Trophoblast cell (in vitro differentiated cells and primary cell): ENCODE data around the gene SIK3.

Experiments used
- DNase-seq, 2 donors: peaks; one replicate each; pipeline ENCODE4 v3.0.0-alpha.2; 2016
- H2AFZ ChIP-seq: 2 replicates; pipeline ENCODE4 v1.6.1; 2013; ENCODE audit warnings: low read length, moderate library complexity, mild to moderate bottlenecking; ENCODE audit not compliant: insufficient read depth, poor library complexity
- H2AK5ac ChIP-seq: 2 replicates; pipeline ENCODE4 v1.6.1; 2013; ENCODE audit warnings: mild to moderate bottlenecking, low read length
- H2BK120ac ChIP-seq: 2 replicates; pipeline ENCODE4 v1.6.1; 2013; ENCODE audit warnings: low read length, mild to moderate bottlenecking, moderate library complexity; ENCODE audit not compliant: insufficient read depth, poor library complexity
- H2BK12ac ChIP-seq: 2 replicates; pipeline ENCODE4 v1.6.1; 2013; ENCODE audit warnings: mild to moderate bottlenecking, low read length, moderate library complexity
- H2BK5ac ChIP-seq: 2 replicates; pipeline ENCODE4 v1.6.1; 2013; ENCODE audit warnings: low read length, low read depth, moderate library complexity, mild to moderate bottlenecking; ENCODE audit not compliant: poor library complexity
- H3K14ac ChIP-seq: 2 replicates; pipeline ENCODE4 v1.6.1; 2013; ENCODE audit warnings: mild to moderate bottlenecking, low read length
- H3K18ac ChIP-seq: 2 replicates; pipeline ENCODE4 v1.6.1; 2013; ENCODE audit warnings: mild to moderate bottlenecking, low read length
- H3K23ac ChIP-seq: 2 replicates; pipeline ENCODE4 v1.6.1; 2013; ENCODE audit warnings: low read length
- H3K27ac ChIP-seq: 2 replicates; pipeline ENCODE4 v1.5.1; 2013; ENCODE audit warnings: low read depth, mild to moderate bottlenecking, inconsistent platforms, low read length, moderate library complexity
- H3K27me3 ChIP-seq: 2 replicates; pipeline ENCODE4 v1.6.1; 2013; ENCODE audit warnings: inconsistent platforms, mild to moderate bottlenecking, low read length, moderate library complexity; ENCODE audit not compliant: insufficient read depth
- H3K36me3 ChIP-seq, 2 experiments: 1 replicate in 1 of 2; 2 replicates in 1 of 2; pipeline ENCODE4 v1.6.1; 2013; ENCODE audit warnings: low read length in 2 of 2, mild to moderate bottlenecking in 2 of 2, moderate library complexity in 1 of 2; ENCODE audit not compliant: insufficient read depth in 2 of 2, control insufficient read depth in 1 of 2
- H3K4ac ChIP-seq: 2 replicates; pipeline ENCODE4 v1.6.1; 2013; ENCODE audit warnings: low read depth, mild to moderate bottlenecking, low read length, moderate library complexity
- H3K4me1 ChIP-seq, 2 experiments: 1 replicate in 1 of 2; 2 replicates in 1 of 2; pipeline ENCODE4 v1.6.1; 2013; ENCODE audit warnings: low read length in 2 of 2, mild to moderate bottlenecking in 2 of 2, moderate library complexity in 1 of 2; ENCODE audit not compliant: insufficient read depth in 2 of 2, control insufficient read depth in 1 of 2
- H3K4me2 ChIP-seq: 2 replicates; pipeline ENCODE4 v1.6.1; 2013; ENCODE audit warnings: inconsistent platforms, mild to moderate bottlenecking, low read length, moderate library complexity
- H3K4me3 ChIP-seq: 2 replicates; pipeline ENCODE4 v1.5.1; 2013; ENCODE audit warnings: mild to moderate bottlenecking, low read depth, low read length, inconsistent platforms
- H3K79me1 ChIP-seq: one replicate; pipeline ENCODE4 v1.6.1; 2013; ENCODE audit warnings: low read length
- H3K79me2 ChIP-seq: 2 replicates; pipeline ENCODE4 v1.6.1; 2013; ENCODE audit warnings: low read length, mild to moderate bottlenecking; ENCODE audit not compliant: control insufficient read depth, insufficient read depth, poor library complexity
- H3K9ac ChIP-seq: 2 replicates; pipeline ENCODE4 v1.6.1; 2013; ENCODE audit warnings: mild to moderate bottlenecking, low read length
- H3K9me3 ChIP-seq: 2 replicates; pipeline ENCODE4 v1.6.1; 2013; ENCODE audit warnings: low read depth, mild to moderate bottlenecking, control low read depth, inconsistent platforms, low read length; ENCODE audit not compliant: insufficient read depth
- H4K12ac ChIP-seq: 2 replicates; pipeline ENCODE4 v1.6.1; 2013; ENCODE audit warnings: low read depth, mild to moderate bottlenecking, low read length, moderate library complexity
- H4K8ac ChIP-seq: 2 replicates; pipeline ENCODE4 v1.6.1; 2013; ENCODE audit warnings: low read depth, mild to moderate bottlenecking, low read length, moderate library complexity
- H4K91ac ChIP-seq: one replicate; pipeline ENCODE4 v1.6.1; 2013; ENCODE audit warnings: low read depth, mild to moderate bottlenecking, low read length, moderate library complexity
- WGBS: extraction: QIAGEN DNeasy Blood & Tissue Kit; methylation state at CpG from one replicate; pipeline ENCODE4 v1.1.7; 2013; ENCODE audit warnings: missing lambda C conversion rate; ENCODE audit not compliant: insufficient read length, insufficient coverage; ENCODE audit errors: extremely low coverage; 5-methylcytosine and 5-hydroxymethylcytosine counted together

The SIK3 gene

DNA sequence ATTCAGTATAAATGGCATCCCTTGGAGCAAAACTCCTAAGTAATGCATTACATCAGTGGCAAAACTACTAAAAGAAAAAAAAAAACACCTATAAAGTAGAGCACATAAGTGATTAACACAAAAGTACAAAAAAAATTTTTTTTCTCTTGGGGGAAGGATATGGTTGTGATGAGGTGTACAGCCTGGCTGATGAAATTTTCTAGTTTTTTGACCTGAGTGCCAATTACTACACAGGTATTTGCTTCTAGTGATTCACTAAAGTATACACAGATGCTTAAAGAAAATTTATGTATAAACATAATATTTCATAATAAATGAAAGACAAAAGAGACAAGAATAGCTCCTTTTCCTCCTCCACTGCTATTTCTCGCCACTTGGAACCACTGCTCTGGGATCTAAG, 189.0 kb downstream of the SIK3 start:
- Histone ChIP-seq H3K27me3 (no peaks in the 10 kb centered on the region), H3K36me3 (no peaks in the 10 kb centered on the region), H2BK12ac (no peak overlapping the region), H4K12ac (no peak overlapping the region), H4K8ac (no peak overlapping the region), H4K91ac (no peak overlapping the region), H3K9me3 (no peaks in the 10 kb centered on the region), H3K27ac (no peak overlapping the region), H3K4me2 (no peak overlapping the region), H3K4ac (no peak overlapping the region), H3K14ac (no peak overlapping the region), H3K79me1 (no peaks in the 10 kb centered on the region), H2AFZ (no peak overlapping the region), H3K4me1 (no peaks in the 10 kb centered on the region), H3K18ac (no peak overlapping the region), H3K23ac (no peak overlapping the region), H2AK5ac (no peak overlapping the region), H3K9ac (no peak overlapping the region), H2BK5ac (no peak overlapping the region), H3K79me2 (no peaks in the 10 kb centered on the region), H2BK120ac (no peak overlapping the region), H3K4me3 (no peak overlapping the region)
- no peak for DNase-seq
- WGBS, result no CpG with 5 or more reads among the region's 1 CpG

DNA sequence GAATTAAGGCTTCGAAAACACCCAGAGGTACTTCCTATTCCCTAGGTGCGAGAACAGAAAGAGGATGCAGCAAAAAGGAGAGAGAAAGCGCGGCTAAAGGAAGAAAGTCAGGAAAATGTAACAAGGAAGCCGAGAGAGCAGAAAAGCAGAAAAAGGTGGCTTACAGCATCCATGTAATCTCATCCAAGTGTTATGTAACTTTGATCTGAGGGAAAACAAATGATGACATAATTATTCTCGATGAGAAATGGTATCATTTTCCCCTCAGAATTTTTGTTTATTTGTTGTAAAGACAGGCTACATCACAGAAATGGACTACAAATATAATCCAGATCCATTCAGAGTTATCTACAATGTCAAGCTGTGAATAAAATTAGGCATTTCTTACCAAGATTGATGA, 191.7 kb downstream of the SIK3 start:
- H3K14ac ChIP-seq, result no peak overlapping the region
- no peak overlapping the region for H2BK5ac ChIP-seq
- H3K9ac ChIP-seq, result no peak overlapping the region
- H3K4ac ChIP-seq, result no peak overlapping the region
- H3K36me3 ChIP-seq, result peaks cover 0 to 2% of the 10 kb centered on the region in 2 experiments
- no peak overlapping the region for H3K4me3 ChIP-seq
- H3K79me1 ChIP-seq, result no peaks in the 10 kb centered on the region
- H2BK120ac ChIP-seq, result no peak overlapping the region
- no peak overlapping the region for H3K18ac ChIP-seq
- H4K8ac ChIP-seq, result no peak overlapping the region
- no peak overlapping the region for H4K91ac ChIP-seq
- H3K9me3 ChIP-seq, result no peaks in the 10 kb centered on the region
- no peak overlapping the region for H3K23ac ChIP-seq
- H3K79me2 ChIP-seq, result no peaks in the 10 kb centered on the region
- H4K12ac ChIP-seq, result no peak overlapping the region
- no peaks in the 10 kb centered on the region for H3K27me3 ChIP-seq
- no peak overlapping the region for H2BK12ac ChIP-seq
- no CpG with 5 or more reads among the region's 6 CpGs for WGBS
- no peak overlapping the region for H2AK5ac ChIP-seq
- no peak for DNase-seq
- H2AFZ ChIP-seq, result no peak overlapping the region
- H3K4me1 ChIP-seq, result no peaks in the 10 kb centered on the region
- H3K27ac ChIP-seq, result no peak overlapping the region
- H3K4me2 ChIP-seq, result no peak overlapping the region

DNA sequence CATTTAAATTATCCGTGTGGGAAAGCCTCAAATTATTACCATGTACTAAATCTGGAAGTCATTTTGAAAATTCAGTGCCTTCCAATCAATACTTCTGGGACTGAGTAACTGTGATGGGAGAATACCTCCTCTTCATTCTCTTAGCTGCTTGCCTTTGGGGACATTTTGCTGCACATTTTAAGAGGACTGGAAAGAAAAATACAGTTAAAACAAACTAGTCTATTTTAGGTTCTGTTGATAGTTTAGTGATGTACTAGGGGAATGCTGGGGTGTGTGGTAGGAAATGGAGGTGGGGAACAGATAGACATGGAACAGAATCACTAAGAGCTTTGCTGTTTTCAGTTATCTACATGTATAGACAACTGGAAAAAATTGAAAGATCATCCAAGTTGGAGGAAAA, 195.1 kb downstream of the SIK3 start:
- H3K4ac ChIP-seq, result no peak overlapping the region
- no peak overlapping the region for H4K12ac ChIP-seq
- no peaks in the 10 kb centered on the region for H3K79me1 ChIP-seq
- H3K27ac ChIP-seq, result no peak overlapping the region
- no peak overlapping the region for H2BK5ac ChIP-seq
- no CpG with 5 or more reads among the region's 1 CpG for WGBS
- H3K4me2 ChIP-seq, result no peak overlapping the region
- H3K18ac ChIP-seq, result no peak overlapping the region
- H3K36me3 ChIP-seq, result peaks cover 0 to 2% of the 10 kb centered on the region in 2 experiments
- no peak overlapping the region for H3K4me3 ChIP-seq
- no peaks in the 10 kb centered on the region for H3K9me3 ChIP-seq
- H3K14ac ChIP-seq, result no peak overlapping the region
- no peak overlapping the region for H4K91ac ChIP-seq
- no peak overlapping the region for H3K9ac ChIP-seq
- no peaks in the 10 kb centered on the region for H3K79me2 ChIP-seq
- H2AFZ ChIP-seq, result no peak overlapping the region
- no peak overlapping the region for H3K23ac ChIP-seq
- H3K27me3 ChIP-seq, result no peaks in the 10 kb centered on the region
- H2AK5ac ChIP-seq, result no peak overlapping the region
- H2BK120ac ChIP-seq, result no peak overlapping the region
- no peaks in the 10 kb centered on the region for H3K4me1 ChIP-seq
- H4K8ac ChIP-seq, result no peak overlapping the region
- no peak for DNase-seq
- no peak overlapping the region for H2BK12ac ChIP-seq

DNA sequence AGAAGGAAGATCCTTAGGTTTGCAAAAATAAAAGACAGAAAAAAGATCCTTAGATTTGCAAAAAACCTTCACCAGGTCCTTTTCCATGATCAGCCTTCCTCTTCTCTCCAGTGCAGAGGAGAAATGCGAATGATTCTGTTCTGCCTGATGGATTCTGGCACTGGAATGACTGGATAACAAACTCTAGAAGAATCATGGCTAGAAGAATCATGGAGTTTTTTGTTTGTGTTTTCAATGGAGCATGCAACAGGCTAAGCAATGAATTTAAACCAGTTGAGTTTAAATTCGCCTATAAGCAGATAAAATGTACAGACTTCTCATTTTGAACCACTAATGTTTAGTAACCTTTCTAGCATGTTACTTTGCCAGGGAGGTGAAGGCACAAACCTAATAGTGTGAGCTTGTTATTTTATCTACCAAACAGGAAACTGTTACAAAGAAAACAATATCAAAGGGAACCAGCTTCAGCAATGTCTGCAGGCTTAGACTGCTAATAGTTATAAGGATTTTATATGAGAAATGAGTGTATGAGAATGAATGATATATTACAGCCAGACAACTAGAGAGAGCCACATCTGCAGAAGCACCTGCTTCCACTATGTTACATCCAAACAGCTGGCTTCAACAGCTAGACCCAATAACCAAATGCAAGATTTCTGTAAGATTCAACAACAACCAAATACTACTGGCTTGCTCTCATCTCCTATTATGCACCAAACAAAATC, 196.1 kb downstream of the SIK3 start:
- no peak overlapping the region for H2AK5ac ChIP-seq
- peaks cover 0 to 2% of the 10 kb centered on the region in 2 experiments for H3K36me3 ChIP-seq
- H3K23ac ChIP-seq, result no peak overlapping the region
- no peak overlapping the region for H3K14ac ChIP-seq
- no CpG with 5 or more reads among the region's 2 CpGs for WGBS
- no peaks in the 10 kb centered on the region for H3K9me3 ChIP-seq
- DNase-seq, result no peak
- no peak overlapping the region for H2AFZ ChIP-seq
- no peaks in the 10 kb centered on the region for H3K79me1 ChIP-seq
- no peak overlapping the region for H3K4me3 ChIP-seq
- no peak overlapping the region for H2BK5ac ChIP-seq
- no peaks in the 10 kb centered on the region for H3K4me1 ChIP-seq
- no peak overlapping the region for H4K12ac ChIP-seq
- no peak overlapping the region for H2BK12ac ChIP-seq
- H3K18ac ChIP-seq, result no peak overlapping the region
- H3K4me2 ChIP-seq, result no peak overlapping the region
- no peak overlapping the region for H3K4ac ChIP-seq
- H2BK120ac ChIP-seq, result no peak overlapping the region
- no peaks in the 10 kb centered on the region for H3K27me3 ChIP-seq
- H3K9ac ChIP-seq, result no peak overlapping the region
- no peak overlapping the region for H3K27ac ChIP-seq
- no peak overlapping the region for H4K8ac ChIP-seq
- no peaks in the 10 kb centered on the region for H3K79me2 ChIP-seq
- no peak overlapping the region for H4K91ac ChIP-seq
